A549 (cell line): Measurements from ENCODE around the gene ERGIC1.

Experiments used
- CTCF ChIP-seq: fragments of >200 bp; sonication (Bioruptor Twin); formaldehyde crosslinking; IDR thresholded peaks from 3 replicates; pipeline ENCODE4 v1.5.1; 2016
- ELK1 ChIP-seq: fragments of 150-350 bp; IDR thresholded peaks from 2 replicates; pipeline ENCODE4 v1.6.1; 2014; ENCODE audit warnings: low read depth, mild to moderate bottlenecking, low read length
- HMGXB4 ChIP-seq: fragments of 250-450 bp; sonication (Bioruptor Pico); IDR thresholded peaks from 2 replicates; pipeline ENCODE4 v1.5.0; 2021; ENCODE audit warnings: mild to moderate bottlenecking, moderate library complexity, borderline replicate concordance
- JUNB ChIP-seq: fragments of >200 bp; sonication (Bioruptor Twin); formaldehyde crosslinking; IDR thresholded peaks from 2 replicates; pipeline ENCODE4 v1.6.1; 2016
- PBX3 ChIP-seq: IDR thresholded peaks from 2 replicates; pipeline ENCODE4 v1.6.1; 2012
- POLR2A ChIP-seq: IDR thresholded peaks from 2 replicates; pipeline ENCODE4 v1.6.1; 2012; ENCODE audit warnings: mild to moderate bottlenecking, low read length
- RARB ChIP-seq: fragments of 250-450 bp; sonication (Bioruptor Pico); IDR thresholded peaks from 2 replicates; pipeline ENCODE4 v1.8.0; 2021; ENCODE audit warnings: mild to moderate bottlenecking, moderate library complexity
- RCOR1 ChIP-seq: fragments of 150-350 bp; IDR thresholded peaks from 2 replicates; pipeline ENCODE4 v1.6.1; 2014; ENCODE audit warnings: antibody characterized with exemption, low read length, low read depth
- SMC3 ChIP-seq: fragments of >200 bp; sonication (Bioruptor Twin); formaldehyde crosslinking; IDR thresholded peaks from 3 replicates; pipeline ENCODE4 v1.6.1; 2018; ENCODE audit warnings: inconsistent platforms
- SREBF2 ChIP-seq: fragments of 450-650 bp; IDR thresholded peaks from 2 replicates; pipeline ENCODE4 v1.6.1; 2014; ENCODE audit warnings: mild to moderate bottlenecking, moderate library complexity
- ZFP36 ChIP-seq: fragments of 450-650 bp; IDR thresholded peaks from 2 replicates; pipeline ENCODE4 v1.6.1; 2014; ENCODE audit warnings: borderline replicate concordance; ENCODE audit not compliant: partially characterized antibody
- ZSCAN20 ChIP-seq: fragments of 250-450 bp; sonication (Bioruptor Pico); IDR thresholded peaks from 2 replicates; pipeline ENCODE4 v1.8.0; 2022; ENCODE audit warnings: mild to moderate bottlenecking, moderate library complexity

GRCh38 chr5:172792701-172793570 lies 41.1 kb upstream of the ERGIC1 start:
- TF ChIP-seq RARB (CRISPR knock-in tag) (no peak), PBX3 (no peak), CTCF (no peak), POLR2A (no peak), ZFP36 (no peak), ZSCAN20 (CRISPR knock-in tag) (no peak), SREBF2 (no peak), SMC3 (no peak), ELK1 (no peak), RCOR1 (no peak), HMGXB4 (no peak), JUNB (no peak)
